Fibroblast of villous mesenchyme (primary cell): ENCODE results near the gene CLEC19A. TPM values are rescaled to one million over a fixed set of nuclear protein-coding genes. Genes with fewer than 3 reads are reported as not detected.

Source experiments
- DNase-seq: peaks from one replicate; pipeline ENCODE4 v3.0.0-alpha.2; 2010; ENCODE audit warnings: low read depth
- H3K4me3 ChIP-seq: 2 replicates; pipeline ENCODE4 v1.5.1; 2011; ENCODE audit warnings: low read depth, mild to moderate bottlenecking, low read length
- total RNA-seq: library from RNA; depleted of rRNA; stranded (reverse); fragments of >200 nt; gene quantifications from 2 replicates; pipeline ENCODE4 v1.2.3, GENCODE V29; 2012
- TF ChIP-seq, protein P1 (sequence below): IDR thresholded peaks from 2 replicates; pipeline ENCODE4 v1.5.1; 2012; ENCODE audit warnings: low read depth, mild to moderate bottlenecking, low read length; ENCODE audit not compliant: insufficient read depth

CLEC19A gene
- total RNA-seq, 1 donor, result not detected

DNA sequence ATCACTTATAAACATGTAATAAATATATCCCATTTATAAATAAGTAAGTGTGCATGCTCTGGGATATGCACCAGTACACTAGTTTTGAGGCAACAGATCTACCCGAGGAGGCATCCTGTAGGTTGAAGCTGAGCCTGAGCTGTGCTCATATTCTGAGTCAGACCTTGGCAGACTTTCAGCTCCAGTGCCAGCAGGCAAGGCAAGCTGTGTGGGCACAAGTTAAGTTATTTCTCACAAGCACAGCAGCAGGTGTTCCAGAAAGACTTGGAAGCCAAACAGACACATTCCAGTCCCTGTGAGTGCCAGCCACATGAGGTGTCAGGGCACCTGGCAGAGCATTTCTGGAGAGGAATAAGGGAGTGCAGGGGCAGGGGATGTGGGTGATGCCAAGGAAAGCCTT lies 1.3 kb upstream of the CLEC19A start:
- no peak for DNase-seq
- no peak overlapping the region for H3K4me3 ChIP-seq
- TF ChIP-seq, protein P1, sequence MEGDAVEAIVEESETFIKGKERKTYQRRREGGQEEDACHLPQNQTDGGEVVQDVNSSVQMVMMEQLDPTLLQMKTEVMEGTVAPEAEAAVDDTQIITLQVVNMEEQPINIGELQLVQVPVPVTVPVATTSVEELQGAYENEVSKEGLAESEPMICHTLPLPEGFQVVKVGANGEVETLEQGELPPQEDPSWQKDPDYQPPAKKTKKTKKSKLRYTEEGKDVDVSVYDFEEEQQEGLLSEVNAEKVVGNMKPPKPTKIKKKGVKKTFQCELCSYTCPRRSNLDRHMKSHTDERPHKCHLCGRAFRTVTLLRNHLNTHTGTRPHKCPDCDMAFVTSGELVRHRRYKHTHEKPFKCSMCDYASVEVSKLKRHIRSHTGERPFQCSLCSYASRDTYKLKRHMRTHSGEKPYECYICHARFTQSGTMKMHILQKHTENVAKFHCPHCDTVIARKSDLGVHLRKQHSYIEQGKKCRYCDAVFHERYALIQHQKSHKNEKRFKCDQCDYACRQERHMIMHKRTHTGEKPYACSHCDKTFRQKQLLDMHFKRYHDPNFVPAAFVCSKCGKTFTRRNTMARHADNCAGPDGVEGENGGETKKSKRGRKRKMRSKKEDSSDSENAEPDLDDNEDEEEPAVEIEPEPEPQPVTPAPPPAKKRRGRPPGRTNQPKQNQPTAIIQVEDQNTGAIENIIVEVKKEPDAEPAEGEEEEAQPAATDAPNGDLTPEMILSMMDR, result no peak

DNA sequence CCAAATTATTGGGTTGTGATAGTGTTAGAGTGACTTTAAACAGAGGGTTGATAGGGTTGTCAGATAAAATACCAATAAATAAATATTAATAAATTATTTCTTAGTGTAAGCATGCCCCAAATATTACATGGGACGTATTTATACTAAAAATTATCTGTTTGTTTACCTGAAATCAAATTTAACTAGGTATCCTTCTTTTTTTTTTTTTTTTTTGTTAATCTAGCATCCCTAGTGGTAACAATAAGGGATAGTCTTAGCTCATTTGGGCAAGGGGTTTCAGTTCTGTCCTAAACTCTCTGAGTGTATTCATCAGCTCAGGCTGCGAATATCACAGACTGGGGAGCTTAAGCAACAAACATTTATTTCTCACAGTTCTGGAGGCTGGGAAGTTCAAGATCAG lies 1.3 kb downstream of the CLEC19A start:
- TF ChIP-seq, protein P1, result no peak
- DNase-seq, result no peak
- H3K4me3 ChIP-seq, result no peak overlapping the region

DNA sequence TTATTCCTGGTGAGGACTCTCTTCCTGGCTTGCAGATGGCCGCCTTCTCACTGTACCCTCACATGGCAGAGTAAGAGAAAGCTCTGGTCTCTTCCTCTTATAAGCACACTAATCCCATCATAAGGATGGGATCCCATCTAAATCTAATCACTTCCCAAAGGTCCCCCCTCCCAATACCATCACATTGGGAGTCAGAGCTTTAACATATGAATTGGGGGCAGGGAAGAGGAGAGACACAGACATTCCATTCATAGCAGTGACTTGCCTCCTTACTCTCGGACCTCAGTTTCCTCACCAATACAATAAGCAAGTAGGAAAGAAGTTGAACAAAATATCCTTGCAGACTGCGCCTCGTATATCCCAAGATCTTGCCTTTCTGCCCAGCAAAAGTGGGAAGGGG lies 1.7 kb downstream of the CLEC19A start:
- TF ChIP-seq, protein P1, result no peak
- H3K4me3 ChIP-seq, result no peak overlapping the region

DNA sequence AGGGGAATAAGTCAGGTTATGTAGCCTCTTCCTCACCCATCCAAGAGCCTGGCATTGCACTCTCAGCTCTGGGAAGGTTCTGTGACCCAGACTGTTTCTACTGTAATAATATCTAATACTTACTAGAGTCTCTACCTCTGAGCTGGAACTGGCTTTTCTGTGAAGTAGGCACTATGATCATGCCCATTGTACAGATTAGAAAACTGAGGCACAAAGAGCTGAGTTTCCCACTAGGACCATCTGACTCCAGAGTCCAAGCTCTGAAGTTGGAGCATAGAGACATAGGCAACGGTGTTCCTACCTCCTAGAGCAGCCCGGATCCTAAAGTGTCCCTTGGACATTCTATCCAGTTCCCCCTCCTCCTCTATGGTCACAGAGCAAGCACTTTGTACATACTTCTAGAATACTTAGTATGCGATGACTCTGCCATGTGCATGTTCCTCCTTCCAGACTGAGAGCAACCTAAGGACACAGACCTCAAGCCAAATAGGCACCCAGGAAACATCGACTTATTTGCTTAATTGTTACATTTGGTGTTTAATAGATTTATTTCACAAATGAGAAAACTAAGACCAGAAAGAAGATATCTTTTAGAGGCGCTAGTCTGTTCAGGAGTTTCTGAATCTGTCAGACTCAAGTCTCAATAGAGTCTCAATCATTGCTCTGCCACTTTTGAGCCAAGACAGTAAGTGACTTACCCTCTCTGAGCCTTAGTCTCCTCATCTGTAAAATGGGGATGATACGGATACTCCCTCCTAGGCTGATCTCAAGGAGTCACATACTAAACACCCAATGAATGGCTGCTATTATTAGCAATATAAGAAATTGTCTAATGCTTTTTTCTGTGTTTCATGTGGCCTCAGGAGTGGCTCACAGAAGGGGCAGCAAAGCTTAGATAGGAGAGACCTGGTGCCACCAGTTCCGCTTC lies 3.6 kb downstream of the CLEC19A start:
- no peak for DNase-seq
- no peak overlapping the region for H3K4me3 ChIP-seq
- TF ChIP-seq, protein P1, result no peak

More for the DNA sequence above, 1.7 kb downstream of the CLEC19A start:
- DNase-seq, result no peak

DNA sequence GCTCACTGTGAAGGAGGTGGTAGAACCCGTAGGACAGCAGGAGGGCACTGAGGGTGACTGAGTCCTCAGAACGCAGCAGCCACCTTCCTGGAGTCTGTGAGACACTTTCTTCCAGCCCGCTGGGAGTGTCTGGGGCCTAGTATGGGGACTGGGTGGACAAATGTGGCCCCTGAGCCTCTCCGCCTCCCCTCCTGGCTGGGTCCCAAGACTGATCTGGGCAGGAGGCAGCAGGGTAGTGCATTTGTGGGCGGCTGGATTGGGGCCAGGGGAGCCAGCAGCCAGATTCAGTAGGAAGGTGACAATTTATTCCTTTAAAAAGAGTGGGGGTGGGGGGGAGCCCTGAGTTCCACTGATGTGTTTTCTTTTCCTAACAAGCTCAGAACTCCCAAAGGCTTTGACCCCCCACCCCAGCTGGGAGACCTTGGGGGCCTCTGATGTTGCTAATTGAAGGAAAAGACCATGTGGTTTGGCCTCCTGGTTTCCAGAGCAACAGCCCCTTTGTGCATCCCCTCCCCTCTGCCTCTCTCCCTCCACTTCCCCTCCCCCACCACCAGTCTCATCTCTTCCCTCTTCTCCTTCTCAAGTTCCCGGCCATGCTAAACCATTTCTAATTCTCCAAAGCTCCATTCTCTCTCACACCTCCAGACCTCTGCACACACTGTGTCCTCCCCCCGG lies 4.4 kb downstream of the CLEC19A start:
- no peak for DNase-seq
- H3K4me3 ChIP-seq, result no peak overlapping the region
- TF ChIP-seq, protein P1, result no peak

DNA sequence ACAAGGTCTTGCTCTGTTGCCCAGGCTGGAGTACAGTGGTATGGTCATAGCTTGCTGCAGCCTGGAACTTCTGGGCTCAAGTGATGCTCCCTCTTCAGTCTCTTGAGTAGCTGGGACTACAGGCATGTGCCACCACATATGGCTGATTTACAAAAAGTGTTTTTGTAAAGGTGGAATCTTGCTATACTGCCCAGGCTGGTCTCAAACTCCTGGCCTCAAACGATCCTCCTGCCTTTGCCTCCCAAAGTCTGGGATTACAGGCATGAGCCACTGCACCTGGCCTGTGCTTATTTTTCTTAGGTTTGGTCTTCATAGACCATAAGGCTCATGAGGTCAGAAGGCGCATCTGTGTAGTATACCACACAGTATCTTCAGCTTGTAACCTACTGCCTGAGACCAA lies 5.3 kb downstream of the CLEC19A start:
- no peak for DNase-seq

More for the DNA sequence above, 5.3 kb downstream of the CLEC19A start:
- no peak overlapping the region for H3K4me3 ChIP-seq
- TF ChIP-seq, protein P1, result no peak
